ENCODE results near the gene RALGPS2. TPM values are rescaled to one million over a fixed set of nuclear protein-coding genes. Genes with fewer than 3 reads are reported as not detected.

Gene RALGPS2
- total RNA-seq, 1 donor, result 34.0 TPM

GRCh38 chr1:178953538-178954324 is 228.7 kb downstream of the RALGPS2 start:
- H3K9me3 ChIP-seq (ENCODE audit: low read depth, low read length), result no peaks in the 10 kb centered on the region
- no peak overlapping the region for H3K4me3 ChIP-seq (ENCODE audit: low read length)
- H3K27me3 ChIP-seq (ENCODE audit: insufficient read depth, low read length), result no peaks in the 10 kb centered on the region
- no peaks in the 10 kb centered on the region for H3K4me1 ChIP-seq (ENCODE audit: insufficient read depth, low read length)

DNA sequence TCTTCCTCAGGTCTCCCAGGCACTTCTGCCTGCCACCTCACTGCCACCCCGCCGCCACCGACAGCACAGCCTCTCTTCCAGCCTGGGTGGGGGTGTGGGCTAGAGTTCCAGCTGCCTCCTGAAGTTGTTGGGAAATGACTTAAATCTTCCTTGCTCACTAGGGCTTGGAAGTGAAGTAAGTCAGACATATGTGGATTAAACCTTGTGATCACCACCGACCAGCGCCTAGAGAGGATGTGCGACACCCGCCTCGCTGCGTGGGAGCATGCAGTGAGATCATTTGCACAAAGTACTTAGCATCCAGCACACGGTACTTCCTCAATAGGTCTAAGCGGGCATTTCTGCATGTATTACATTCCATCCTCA is 229.3 kb downstream of the RALGPS2 start:
- Histone ChIP-seq H3K9me3 (ENCODE audit: low read depth, low read length) (no peaks in the 10 kb centered on the region), H3K4me1 (ENCODE audit: insufficient read depth, low read length) (no peaks in the 10 kb centered on the region), H3K4me3 (ENCODE audit: low read length) (no peak overlapping the region), H3K27me3 (ENCODE audit: insufficient read depth, low read length) (no peaks in the 10 kb centered on the region)

DNA sequence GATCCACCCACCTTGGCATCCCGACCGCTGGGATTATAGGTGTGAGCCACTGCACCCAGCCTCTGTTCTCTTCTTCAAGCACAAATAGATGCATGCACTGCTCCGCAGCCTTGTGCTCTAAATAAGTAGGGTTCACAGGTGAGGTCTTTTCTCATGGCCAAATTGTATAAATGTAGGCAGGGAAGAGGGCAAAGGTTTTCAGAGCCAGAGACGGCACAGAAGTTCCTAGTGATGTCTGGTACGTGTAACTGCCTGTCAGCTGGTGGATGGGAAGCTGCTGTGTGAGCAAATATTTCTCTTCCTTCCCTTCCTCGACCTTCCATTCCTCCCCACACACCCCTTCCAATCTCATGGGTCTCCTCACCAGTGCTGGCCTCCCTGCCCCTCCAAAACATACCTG is 229.9 kb downstream of the RALGPS2 start:
- Histone ChIP-seq H3K4me1 (ENCODE audit: insufficient read depth, low read length) (no peaks in the 10 kb centered on the region), H3K27me3 (ENCODE audit: insufficient read depth, low read length) (no peaks in the 10 kb centered on the region), H3K9me3 (ENCODE audit: low read depth, low read length) (no peaks in the 10 kb centered on the region), H3K4me3 (ENCODE audit: low read length) (no peak overlapping the region)

- Histone ChIP-seq H3K4me1 (ENCODE audit: insufficient read depth, low read length) (no peaks in the 10 kb centered on the region), H3K4me3 (ENCODE audit: low read length) (no peak overlapping the region), H3K9me3 (ENCODE audit: low read depth, low read length) (no peaks in the 10 kb centered on the region), H3K27me3 (ENCODE audit: insufficient read depth, low read length) (no peaks in the 10 kb centered on the region)
Observed at GRCh38 chr1:178955391-178955954, 230.4 kb downstream of the RALGPS2 start.

DNA sequence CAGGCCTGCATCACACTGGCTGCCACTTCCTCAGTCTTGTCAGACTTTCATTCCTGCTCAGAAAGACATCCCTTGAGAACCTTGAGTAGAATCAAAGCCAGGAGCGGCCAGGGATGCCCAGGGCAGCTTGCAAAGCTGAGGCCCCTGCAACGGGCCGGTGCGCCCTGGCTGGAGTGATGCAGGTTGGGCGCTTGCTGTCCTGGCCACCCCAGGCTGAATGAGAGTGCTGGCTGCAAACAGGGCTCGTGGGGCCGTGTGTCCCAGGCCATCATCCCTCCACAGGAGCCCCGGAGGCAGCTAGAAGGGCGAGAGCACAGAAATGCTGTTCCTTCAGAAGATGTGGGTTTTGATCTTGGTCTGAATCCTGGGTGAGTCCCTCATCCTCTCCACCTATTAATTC is 233.4 kb downstream of the RALGPS2 start:
- no peaks in the 10 kb centered on the region for H3K9me3 ChIP-seq (ENCODE audit: low read depth, low read length)
- H3K27me3 ChIP-seq (ENCODE audit: insufficient read depth, low read length), result no peaks in the 10 kb centered on the region
- H3K4me3 ChIP-seq (ENCODE audit: low read length), result no peak overlapping the region
- no peaks in the 10 kb centered on the region for H3K4me1 ChIP-seq (ENCODE audit: insufficient read depth, low read length)

DNA sequence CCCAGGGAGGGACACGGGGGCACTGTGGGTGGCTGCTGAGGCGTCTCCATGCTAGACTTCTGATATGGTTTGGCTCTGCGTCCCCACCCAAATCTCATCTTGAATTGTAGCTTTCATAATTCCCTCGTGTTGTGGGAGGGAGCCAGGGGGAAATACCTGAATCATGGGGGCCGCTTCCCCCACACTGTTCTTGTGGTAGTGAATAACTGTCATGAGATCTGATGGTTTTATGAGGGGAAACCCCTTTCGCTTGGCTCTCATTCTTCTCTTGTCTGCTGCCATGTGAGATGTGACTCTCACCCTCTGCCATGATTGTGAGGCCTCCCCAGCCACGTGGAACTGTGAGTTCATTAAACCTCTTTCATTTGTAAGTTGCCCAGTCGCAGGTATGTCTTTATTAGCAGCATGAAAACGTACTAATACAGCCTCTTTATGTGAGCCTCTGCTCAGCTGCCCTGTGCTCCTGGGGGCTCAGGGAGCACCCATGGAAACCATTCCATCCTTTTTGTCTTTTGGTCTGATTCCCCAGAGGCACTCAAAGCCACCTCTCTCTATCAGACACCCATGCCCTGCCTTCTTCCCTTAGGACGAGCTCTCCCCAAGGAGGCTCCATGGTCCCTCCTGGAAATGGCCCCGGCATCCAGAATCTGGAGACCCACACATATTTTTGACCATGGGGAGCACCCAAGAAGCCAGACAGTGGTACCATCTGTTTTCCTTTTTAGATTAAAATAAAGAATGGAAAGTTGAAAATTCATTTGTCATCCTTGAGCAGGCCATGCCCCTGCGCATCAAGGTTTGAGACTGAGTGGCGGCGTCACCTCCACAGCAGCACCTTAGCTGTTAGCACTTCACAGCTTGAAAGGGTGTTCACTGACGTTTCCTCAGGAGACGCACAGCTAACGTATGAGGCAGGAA is 234.8 kb downstream of the RALGPS2 start:
- Histone ChIP-seq H3K27me3 (ENCODE audit: insufficient read depth, low read length) (no peaks in the 10 kb centered on the region), H3K4me1 (ENCODE audit: insufficient read depth, low read length) (no peaks in the 10 kb centered on the region), H3K9me3 (ENCODE audit: low read depth, low read length) (no peaks in the 10 kb centered on the region), H3K4me3 (ENCODE audit: low read length) (no peak overlapping the region)

DNA sequence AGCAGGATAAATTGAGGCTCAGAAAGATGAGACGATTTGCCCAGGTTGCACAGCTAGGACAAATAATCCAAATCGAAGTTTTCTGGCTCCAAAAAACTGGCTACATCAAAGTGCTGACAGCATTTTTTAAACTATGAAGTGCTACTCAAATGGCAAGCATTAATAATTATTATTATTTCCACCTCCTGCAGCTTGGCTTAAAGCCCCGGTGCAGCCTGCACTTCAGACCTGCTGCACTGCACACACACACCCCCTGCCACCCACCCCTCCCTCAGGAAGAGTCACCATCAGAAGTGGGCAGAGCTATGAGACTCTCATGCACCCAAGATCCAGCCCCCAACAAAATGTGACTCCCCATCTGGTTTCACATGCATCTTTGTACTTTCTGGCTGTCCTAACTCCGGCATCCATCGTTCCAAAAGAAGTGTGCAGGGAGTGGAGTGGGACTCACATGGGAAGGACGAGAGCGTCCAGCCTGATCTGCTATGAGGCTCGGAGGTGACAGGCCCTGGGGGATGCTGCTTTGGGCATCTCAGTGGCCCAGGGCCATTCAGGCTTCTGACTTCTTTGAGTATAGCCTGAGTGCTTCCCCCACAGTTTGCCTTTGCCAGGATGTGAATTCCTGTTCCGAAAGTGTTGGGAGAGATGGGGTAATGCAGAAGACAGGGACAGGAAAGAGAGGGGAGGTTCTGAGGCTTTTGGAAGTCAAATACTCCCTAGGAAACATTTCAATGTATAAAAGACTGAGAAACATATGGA is 235.6 kb downstream of the RALGPS2 start:
- H3K4me3 ChIP-seq (ENCODE audit: low read length), result no peak overlapping the region
- no peaks in the 10 kb centered on the region for H3K9me3 ChIP-seq (ENCODE audit: low read depth, low read length)
- H3K4me1 ChIP-seq (ENCODE audit: insufficient read depth, low read length), result no peaks in the 10 kb centered on the region
- no peaks in the 10 kb centered on the region for H3K27me3 ChIP-seq (ENCODE audit: insufficient read depth, low read length)

- Histone ChIP-seq H3K4me3 (ENCODE audit: low read length) (no peak overlapping the region), H3K27me3 (ENCODE audit: insufficient read depth, low read length) (no peaks in the 10 kb centered on the region), H3K9me3 (ENCODE audit: low read depth, low read length) (no peaks in the 10 kb centered on the region), H3K4me1 (ENCODE audit: insufficient read depth, low read length) (no peaks in the 10 kb centered on the region)
Observed at GRCh38 chr1:178961331-178961730, 236.3 kb downstream of the RALGPS2 start.

DNA sequence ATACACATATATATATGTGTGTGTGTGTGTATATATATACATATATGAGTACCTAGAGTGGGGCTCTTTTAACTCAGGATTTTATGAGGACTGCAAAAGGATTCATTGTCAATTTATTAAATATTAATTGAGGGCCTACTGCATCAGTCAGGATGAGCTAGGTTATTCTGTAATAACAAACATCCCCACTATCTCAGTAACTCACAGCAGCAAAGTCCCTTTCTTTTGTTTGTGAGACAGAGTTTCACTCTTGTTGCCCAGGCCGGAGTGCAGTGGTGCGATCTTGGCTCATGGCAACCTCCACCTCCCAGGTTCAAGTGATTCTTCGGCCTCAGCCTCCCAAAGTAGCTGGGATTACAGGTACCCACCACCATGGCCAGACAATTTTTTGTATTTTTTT is 236.8 kb downstream of the RALGPS2 start:
- Histone ChIP-seq H3K27me3 (ENCODE audit: insufficient read depth, low read length) (no peaks in the 10 kb centered on the region), H3K9me3 (ENCODE audit: low read depth, low read length) (no peaks in the 10 kb centered on the region), H3K4me3 (ENCODE audit: low read length) (no peak overlapping the region), H3K4me1 (ENCODE audit: insufficient read depth, low read length) (no peaks in the 10 kb centered on the region)

GRCh38 chr1:178962853-178963711 is 238.0 kb downstream of the RALGPS2 start:
- Histone ChIP-seq H3K4me3 (ENCODE audit: low read length) (no peak overlapping the region), H3K27me3 (ENCODE audit: insufficient read depth, low read length) (no peaks in the 10 kb centered on the region), H3K9me3 (ENCODE audit: low read depth, low read length) (no peaks in the 10 kb centered on the region), H3K4me1 (ENCODE audit: insufficient read depth, low read length) (no peaks in the 10 kb centered on the region)

DNA sequence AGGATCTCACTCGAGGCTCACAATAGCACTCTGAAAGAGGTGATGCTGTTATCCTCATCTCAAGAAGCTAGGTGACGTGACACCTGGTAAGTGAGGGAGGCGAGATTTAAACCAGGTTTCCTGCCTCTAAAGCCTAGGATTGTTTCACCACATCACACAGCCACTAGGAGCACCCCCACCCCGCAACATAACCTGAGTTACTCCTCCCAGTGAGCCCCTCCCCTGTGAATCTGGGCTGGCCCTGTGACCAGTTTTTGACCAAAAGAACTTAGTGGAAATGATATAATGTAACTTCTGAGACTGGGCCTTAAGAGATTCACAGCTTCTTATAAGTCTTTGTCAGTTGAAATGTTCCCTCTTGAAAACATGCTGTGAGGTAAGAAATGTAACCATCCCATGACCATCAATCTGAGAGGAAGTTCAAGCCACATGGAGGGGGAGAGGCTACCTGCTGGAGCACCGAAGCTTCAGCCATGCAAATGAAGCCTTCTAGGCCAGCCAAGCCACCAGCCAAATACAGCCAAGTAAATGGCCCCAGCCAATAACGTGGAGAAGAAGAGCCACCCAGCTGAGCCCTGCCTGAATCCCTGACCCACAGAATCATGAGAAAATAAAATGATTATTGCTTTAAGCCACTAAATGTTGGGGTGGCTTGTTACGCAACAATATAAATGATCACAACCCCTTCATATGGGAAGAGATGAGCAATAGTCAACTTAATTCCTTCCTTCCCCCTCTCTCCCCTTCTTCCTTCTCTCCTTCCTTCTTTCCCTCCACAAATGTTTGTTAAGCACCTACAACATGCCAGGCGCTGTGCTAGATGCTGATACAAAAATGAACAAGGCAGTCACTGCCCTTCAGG is 239.7 kb downstream of the RALGPS2 start:
- Histone ChIP-seq H3K4me1 (ENCODE audit: insufficient read depth, low read length) (no peaks in the 10 kb centered on the region), H3K9me3 (ENCODE audit: low read depth, low read length) (no peaks in the 10 kb centered on the region), H3K27me3 (ENCODE audit: insufficient read depth, low read length) (no peaks in the 10 kb centered on the region), H3K4me3 (ENCODE audit: low read length) (no peak overlapping the region)

GRCh38 chr1:178966312-178966711 is 241.3 kb downstream of the RALGPS2 start:
- Histone ChIP-seq H3K27me3 (ENCODE audit: insufficient read depth, low read length) (no peaks in the 10 kb centered on the region), H3K9me3 (ENCODE audit: low read depth, low read length) (no peaks in the 10 kb centered on the region), H3K4me1 (ENCODE audit: insufficient read depth, low read length) (no peaks in the 10 kb centered on the region), H3K4me3 (ENCODE audit: low read length) (no peak overlapping the region)

DNA sequence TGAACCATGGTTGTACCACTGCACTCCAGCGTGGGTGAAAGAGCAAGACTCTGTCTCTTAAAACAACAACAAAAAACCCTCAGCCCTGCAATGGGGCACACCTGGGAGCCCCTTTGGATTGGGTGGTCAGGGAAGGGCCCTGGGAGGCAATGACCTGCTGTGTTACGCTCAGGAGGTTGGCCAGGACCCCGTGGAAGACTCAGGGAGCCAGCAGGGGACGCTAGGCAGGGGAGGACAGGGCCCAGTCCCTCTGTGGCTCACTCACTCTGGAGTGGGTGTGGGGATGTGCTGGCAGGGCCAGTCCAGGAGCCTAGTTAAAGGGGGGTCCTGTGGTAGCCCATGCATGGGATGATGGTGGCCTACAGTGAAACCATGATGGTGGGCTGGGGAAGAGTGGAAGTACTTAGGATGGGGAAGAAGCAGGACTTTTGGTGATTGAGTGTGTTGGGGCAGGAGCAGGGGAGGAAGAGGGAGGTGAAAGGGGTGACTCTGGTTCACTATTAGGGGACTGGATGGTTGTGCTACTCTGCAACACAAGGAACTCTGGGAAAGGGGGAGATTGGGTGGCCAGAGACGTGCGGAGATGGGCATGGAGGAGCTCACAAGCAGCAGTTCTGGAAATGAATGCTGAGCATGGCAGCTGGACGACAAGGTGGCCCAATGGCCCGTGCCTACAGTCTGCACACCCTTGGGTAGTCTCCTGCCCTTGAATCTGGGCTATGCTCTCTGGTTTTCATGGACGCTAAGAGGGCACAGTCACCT is 244.4 kb downstream of the RALGPS2 start:
- Histone ChIP-seq H3K4me3 (ENCODE audit: low read length) (no peak overlapping the region), H3K4me1 (ENCODE audit: insufficient read depth, low read length) (no peaks in the 10 kb centered on the region), H3K9me3 (ENCODE audit: low read depth, low read length) (no peaks in the 10 kb centered on the region), H3K27me3 (ENCODE audit: insufficient read depth, low read length) (no peaks in the 10 kb centered on the region)
